ENCODE data around the gene CRYL1.
"Not testable (repeated sequence)": the region's sequence is repeated elsewhere in the genome, so short reads cannot be mapped to it uniquely, and the experiment has no call there.

The CRYL1 gene

DNA sequence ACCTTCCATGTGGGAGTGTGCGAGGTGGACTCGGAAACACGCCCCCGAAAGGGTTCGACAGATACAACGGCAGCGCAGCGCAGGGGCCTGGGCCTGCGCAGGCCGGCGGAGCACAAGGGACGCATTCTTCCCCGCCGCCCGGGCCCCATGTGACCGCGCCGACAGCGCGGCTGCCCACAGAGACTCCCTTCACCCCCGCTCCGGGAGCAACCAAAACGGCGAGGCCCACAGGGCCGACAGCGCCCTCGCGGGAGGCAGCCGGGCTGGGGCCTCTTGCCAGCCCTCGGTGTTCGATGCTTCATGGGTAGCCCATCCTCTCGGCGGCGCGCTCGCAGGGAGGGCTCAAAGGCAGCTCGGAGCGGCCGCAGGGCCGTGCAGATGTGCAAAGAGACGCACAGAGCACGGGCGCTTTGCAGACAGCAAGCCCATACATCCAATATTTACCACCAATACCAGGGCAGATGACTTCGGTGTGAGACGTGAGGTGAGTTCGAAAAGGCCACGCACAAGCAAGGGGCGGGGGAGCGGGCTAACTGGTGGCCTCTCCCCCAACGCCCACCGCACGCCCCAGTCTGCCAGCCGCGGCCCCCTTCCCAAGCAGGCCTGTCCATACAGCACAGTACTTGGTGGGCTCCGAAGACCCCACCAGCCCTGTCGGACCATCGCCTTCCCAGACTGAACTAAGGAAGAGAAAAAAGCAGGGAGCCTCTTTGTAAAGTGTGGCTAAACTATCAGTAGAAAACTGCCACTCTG, 89.9 kb downstream of the CRYL1 start:
- no peak for FAIRE-seq
- DNase-seq (ENCODE audit: insufficient read length, low spot score) = no peak
- TF ChIP-seq POLR2AphosphoS5 (IDR thresholded peaks at IDR 0.05; ENCODE audit: low read depth, low read length) (no peak), POLR2A (IDR thresholded peaks at IDR 0.05; ENCODE audit: low read depth, low read length) (no peak), PAX5 (IDR thresholded peaks at IDR 0.05; ENCODE audit: insufficient read depth, low read length, severe bottlenecking) (no peak), TAF1 (IDR thresholded peaks at IDR 0.05; ENCODE audit: low read depth, low read length) (no peak), SPI1 (IDR thresholded peaks at IDR 0.05; ENCODE audit: low read depth, low read length) (no peak), POU2F2 (IDR thresholded peaks at IDR 0.05; ENCODE audit: low read depth, low read length) (no peak)

DNA sequence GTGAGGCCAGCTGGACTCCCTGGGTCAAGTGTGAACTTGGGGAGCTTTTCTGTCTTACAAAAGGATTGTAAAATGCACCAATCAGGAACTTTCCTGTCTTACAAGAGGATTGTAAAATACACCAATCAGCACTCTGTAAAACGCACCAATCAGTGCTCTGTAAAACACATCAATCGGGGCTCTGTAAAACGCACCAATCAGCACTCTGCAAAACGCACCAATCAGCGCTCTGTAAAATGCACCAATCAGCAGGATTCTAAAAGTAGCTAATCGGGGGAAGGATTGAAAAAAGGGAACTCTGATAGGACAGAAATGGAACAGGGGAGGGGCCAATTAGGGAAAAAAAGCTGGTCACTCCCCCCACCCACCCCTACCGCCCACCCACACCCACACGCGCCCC, 91.4 kb downstream of the CRYL1 start:
- FAIRE-seq; DNase-seq (ENCODE audit: insufficient read length, low spot score): not testable (repeated sequence)

DNA sequence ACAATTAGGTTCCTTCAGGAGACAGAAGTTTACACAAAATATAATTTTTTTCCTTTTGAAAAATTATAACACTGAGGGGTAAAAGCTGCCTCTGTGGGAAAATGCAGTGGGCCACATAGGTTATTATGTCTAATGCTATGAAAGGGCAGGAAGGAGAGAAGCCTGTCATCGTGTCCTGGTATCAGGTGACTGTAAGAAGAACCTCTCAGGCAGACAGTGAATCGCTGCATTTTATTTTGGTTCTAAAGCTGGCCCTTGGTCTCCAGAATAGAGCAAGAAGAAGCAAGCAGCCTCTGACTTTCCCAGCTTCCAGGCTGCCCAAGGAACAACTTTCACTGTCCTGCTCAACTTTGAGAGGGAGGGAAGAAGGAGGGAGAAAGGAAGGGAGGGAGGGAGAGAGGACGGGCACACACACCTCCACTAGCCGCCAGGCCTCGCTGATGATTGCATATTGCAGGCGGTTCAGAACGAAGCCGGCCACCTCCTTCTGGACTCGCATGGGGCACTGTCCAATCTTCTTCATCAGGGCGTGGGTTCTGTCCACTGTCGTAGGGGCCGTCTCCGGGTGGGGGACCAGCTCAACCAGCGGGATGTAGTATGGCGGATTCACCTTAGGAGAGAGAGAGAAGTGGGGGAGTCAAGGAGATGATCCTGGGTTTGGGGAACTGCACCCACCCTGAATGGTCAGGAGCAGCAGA, 93.8 kb downstream of the CRYL1 start:
- TF ChIP-seq TAF1 (IDR thresholded peaks at IDR 0.05; ENCODE audit: low read depth, low read length) (no peak), POLR2A (IDR thresholded peaks at IDR 0.05; ENCODE audit: low read depth, low read length) (no peak), POLR2AphosphoS5 (IDR thresholded peaks at IDR 0.05; ENCODE audit: low read depth, low read length) (no peak), PAX5 (IDR thresholded peaks at IDR 0.05; ENCODE audit: insufficient read depth, low read length, severe bottlenecking) (no peak), POU2F2 (IDR thresholded peaks at IDR 0.05; ENCODE audit: low read depth, low read length) (no peak), SPI1 (IDR thresholded peaks at IDR 0.05; ENCODE audit: low read depth, low read length) (no peak)
- DNase-seq (ENCODE audit: insufficient read length, low spot score) = no peak
- no peak for FAIRE-seq

DNA sequence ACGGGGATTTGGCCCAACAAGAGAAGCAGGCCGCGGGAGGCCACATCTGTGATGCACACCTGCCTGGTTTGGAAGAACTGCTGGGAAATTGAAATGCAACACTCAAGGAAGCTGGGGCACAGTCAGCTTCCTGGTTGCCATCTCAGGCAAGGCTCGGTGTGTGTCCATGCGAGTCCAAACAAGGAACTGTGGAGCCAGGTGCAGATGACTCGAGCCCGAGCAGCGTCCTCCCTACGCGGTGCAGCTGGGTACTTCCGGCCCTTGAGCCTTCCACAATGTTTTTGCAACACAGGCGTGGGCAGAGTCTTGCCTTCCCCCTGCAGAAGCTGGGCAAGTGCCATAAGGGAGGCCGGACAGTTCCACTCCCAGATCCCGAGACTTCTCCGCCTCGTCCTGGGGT, 94.6 kb downstream of the CRYL1 start:
- no peak for FAIRE-seq
- DNase-seq (ENCODE audit: insufficient read length, low spot score) = no peak
- TF ChIP-seq PAX5 (IDR thresholded peaks at IDR 0.05; ENCODE audit: insufficient read depth, low read length, severe bottlenecking) = no peak
- TF ChIP-seq POLR2AphosphoS5 (IDR thresholded peaks at IDR 0.05; ENCODE audit: low read depth, low read length) = no peak
- no peak for TF ChIP-seq SPI1 (IDR thresholded peaks at IDR 0.05; ENCODE audit: low read depth, low read length)
- no peak for TF ChIP-seq POLR2A (IDR thresholded peaks at IDR 0.05; ENCODE audit: low read depth, low read length)
- no peak for TF ChIP-seq TAF1 (IDR thresholded peaks at IDR 0.05; ENCODE audit: low read depth, low read length)
- TF ChIP-seq POU2F2 (IDR thresholded peaks at IDR 0.05; ENCODE audit: low read depth, low read length) = no peak

DNA sequence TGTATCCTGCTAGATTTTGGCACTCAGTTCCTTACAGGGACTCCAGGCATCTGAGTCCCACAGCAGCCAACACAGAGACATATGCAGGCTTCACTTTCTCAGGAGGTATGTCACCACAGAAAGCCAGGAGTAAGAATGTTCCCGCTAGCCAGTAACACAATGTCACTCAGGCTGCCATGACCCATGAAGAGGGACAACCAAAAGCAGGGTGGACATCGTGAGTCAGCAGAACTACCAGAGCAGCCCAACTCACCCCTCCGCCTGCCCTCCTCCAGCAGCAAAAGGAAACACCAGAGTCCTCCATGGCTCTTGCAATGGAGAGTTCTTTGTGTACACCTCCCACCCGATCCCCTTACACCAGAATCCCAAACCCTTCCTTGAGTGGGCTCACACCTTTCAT, 95.4 kb downstream of the CRYL1 start:
- no peak for TF ChIP-seq POU2F2 (IDR thresholded peaks at IDR 0.05; ENCODE audit: low read depth, low read length)
- TF ChIP-seq SPI1 (IDR thresholded peaks at IDR 0.05; ENCODE audit: low read depth, low read length) = no peak
- no peak for TF ChIP-seq PAX5 (IDR thresholded peaks at IDR 0.05; ENCODE audit: insufficient read depth, low read length, severe bottlenecking)
- TF ChIP-seq TAF1 (IDR thresholded peaks at IDR 0.05; ENCODE audit: low read depth, low read length) = no peak
- no peak for TF ChIP-seq POLR2AphosphoS5 (IDR thresholded peaks at IDR 0.05; ENCODE audit: low read depth, low read length)
- no peak for TF ChIP-seq POLR2A (IDR thresholded peaks at IDR 0.05; ENCODE audit: low read depth, low read length)
- FAIRE-seq = no peak

DNA sequence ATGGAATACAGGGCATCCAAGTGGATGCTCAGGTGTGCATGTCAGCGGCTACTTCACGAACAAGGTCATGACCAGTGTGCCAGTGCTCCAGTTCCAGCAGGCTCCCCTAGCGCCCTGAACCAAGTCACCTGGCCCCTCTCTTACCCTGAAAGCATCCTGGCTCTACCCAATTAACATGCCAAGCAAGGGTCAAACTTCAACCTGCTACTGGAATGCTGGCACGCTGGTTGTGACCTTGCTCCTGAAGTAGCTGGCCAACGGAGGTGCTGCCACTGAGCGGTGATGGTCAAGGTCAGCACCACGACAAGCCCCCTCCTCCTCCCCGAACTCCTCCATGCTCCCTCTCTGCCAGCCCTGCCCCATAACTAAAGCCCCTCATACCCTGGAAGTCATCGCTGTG, 96.0 kb downstream of the CRYL1 start:
- FAIRE-seq (no peak), DNase-seq (ENCODE audit: insufficient read length, low spot score) (no peak)
- no peak for TF ChIP-seq PAX5 (IDR thresholded peaks at IDR 0.05; ENCODE audit: insufficient read depth, low read length, severe bottlenecking)
- TF ChIP-seq POLR2A (IDR thresholded peaks at IDR 0.05; ENCODE audit: low read depth, low read length) = no peak
- no peak for TF ChIP-seq SPI1 (IDR thresholded peaks at IDR 0.05; ENCODE audit: low read depth, low read length)
- TF ChIP-seq POLR2AphosphoS5 (IDR thresholded peaks at IDR 0.05; ENCODE audit: low read depth, low read length) = no peak
- no peak for TF ChIP-seq POU2F2 (IDR thresholded peaks at IDR 0.05; ENCODE audit: low read depth, low read length)
- TF ChIP-seq TAF1 (IDR thresholded peaks at IDR 0.05; ENCODE audit: low read depth, low read length) = no peak

More for the DNA sequence above, 95.4 kb downstream of the CRYL1 start:
- DNase-seq (ENCODE audit: insufficient read length, low spot score) = no peak

DNA sequence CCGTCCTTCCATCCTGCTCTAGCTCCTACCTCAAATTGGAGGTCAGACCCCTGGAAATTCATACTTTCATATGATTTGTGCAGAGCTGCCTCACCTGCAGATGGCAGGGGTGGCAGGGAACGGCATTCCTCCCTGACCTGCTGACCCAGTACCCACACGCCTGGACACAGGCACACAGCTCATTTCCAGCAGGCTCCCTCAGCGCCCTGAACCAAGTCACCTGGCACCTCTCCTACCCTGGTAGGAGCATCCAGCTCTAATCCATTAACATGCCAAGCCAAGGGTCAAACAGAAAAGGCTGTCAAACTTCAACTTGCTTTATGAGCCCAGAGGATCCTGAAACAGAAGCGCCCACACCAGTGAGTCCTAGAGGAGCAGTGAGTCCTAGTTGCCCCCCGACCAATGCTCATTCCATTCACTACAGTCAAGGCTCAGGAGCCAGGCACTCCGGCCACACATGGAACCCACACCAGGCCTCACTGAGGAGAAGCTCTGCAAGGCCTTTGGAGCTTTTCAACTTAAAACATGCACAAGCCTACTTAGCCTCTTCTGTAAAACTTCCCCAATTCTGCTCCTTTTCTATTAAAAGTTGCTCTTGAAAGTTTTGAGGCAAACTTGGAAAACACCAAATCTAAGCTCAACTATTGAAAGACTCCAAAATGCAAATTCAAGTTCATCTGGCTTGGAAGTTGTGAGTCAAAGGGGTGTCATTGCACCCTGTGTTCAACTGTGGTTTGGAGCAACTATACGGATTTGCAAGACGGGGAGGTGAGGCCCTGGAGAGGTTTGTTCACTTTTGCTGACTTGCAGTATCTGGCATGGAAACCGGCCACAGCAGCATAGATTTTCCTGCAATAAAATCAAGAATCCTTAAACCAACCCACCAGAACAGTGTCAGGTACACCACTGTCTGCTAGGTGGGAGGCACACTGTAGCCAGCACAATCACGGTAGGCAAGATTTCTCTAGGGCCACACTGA, 96.7 kb downstream of the CRYL1 start:
- FAIRE-seq (no peak), DNase-seq (ENCODE audit: insufficient read length, low spot score) (no peak)
- TF ChIP-seq POLR2A (IDR thresholded peaks at IDR 0.05; ENCODE audit: low read depth, low read length) = no peak
- TF ChIP-seq POU2F2 (IDR thresholded peaks at IDR 0.05; ENCODE audit: low read depth, low read length) = peak; percentile 14; the same call in 1 of the 2 replicates
- TF ChIP-seq POLR2AphosphoS5 (IDR thresholded peaks at IDR 0.05; ENCODE audit: low read depth, low read length) = no peak

DNA sequence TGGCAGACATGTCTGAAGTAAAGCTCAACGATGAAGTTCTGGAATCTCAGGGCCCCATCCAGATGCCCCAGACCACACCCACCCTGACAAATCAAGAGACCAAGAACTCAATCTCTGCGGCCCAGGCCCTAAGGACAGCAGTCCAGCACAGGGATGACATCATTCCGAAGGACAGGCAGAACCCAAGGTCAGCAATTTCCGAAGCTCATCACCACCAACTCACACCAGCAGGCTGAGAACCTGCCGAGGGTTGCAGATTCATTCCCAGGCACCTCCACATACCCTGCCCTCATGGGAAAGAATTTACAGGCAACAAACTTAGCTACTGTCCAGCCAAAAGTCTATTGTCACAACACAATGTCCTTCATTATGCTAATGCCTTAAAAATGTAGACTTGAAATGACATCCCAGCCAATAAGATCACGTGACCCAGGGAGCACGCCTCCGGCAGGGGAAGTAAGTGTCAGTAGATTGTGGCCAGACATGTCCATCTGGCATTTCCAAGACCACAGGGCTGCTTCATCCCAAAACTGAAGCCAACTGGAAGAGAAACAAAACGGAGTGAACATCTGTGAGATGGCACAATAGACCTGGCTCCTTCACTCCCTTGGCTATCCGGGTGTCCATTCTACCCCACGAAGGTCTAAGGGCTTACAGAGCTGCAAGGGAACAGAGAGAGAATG, 98.8 kb downstream of the CRYL1 start:
- DNase-seq (ENCODE audit: insufficient read length, low spot score) (no peak), FAIRE-seq (no peak)
- TF ChIP-seq TAF1 (IDR thresholded peaks at IDR 0.05; ENCODE audit: low read depth, low read length) (no peak), POLR2AphosphoS5 (IDR thresholded peaks at IDR 0.05; ENCODE audit: low read depth, low read length) (no peak), POU2F2 (IDR thresholded peaks at IDR 0.05; ENCODE audit: low read depth, low read length) (no peak), POLR2A (IDR thresholded peaks at IDR 0.05; ENCODE audit: low read depth, low read length) (no peak), SPI1 (IDR thresholded peaks at IDR 0.05; ENCODE audit: low read depth, low read length) (no peak), PAX5 (IDR thresholded peaks at IDR 0.05; ENCODE audit: insufficient read depth, low read length, severe bottlenecking) (no peak)

DNA sequence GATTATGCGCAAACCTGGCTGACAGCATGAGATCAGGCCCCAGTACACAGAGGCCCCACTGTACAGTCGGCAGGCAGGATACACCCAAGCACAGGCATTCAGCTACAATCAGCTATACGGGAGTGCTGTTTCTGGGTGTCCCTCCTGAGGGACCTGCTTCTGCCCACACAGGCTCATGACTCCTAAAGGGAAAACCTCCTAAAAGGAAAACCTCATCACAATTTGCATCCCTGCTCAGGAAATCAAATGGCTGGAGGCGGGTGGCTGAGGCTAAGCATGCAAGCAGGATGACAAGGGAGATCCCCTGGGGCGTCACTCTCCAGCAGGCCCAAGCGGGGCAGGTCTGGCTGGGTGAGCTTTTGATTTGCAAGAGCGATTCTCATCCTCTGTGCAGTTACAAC, 99.8 kb downstream of the CRYL1 start:
- FAIRE-seq (peak; percentile 89), DNase-seq (ENCODE audit: insufficient read length, low spot score) (no peak)
- TF ChIP-seq TAF1 (IDR thresholded peaks at IDR 0.05; ENCODE audit: low read depth, low read length) = no peak
- TF ChIP-seq POLR2A (IDR thresholded peaks at IDR 0.05; ENCODE audit: low read depth, low read length) = no peak
- no peak for TF ChIP-seq POLR2AphosphoS5 (IDR thresholded peaks at IDR 0.05; ENCODE audit: low read depth, low read length)
- TF ChIP-seq PAX5 (IDR thresholded peaks at IDR 0.05; ENCODE audit: insufficient read depth, low read length, severe bottlenecking) = no peak
- TF ChIP-seq SPI1 (IDR thresholded peaks at IDR 0.05; ENCODE audit: low read depth, low read length) = no peak
- peak; percentile 61; the same call in 1 of the 2 replicates for TF ChIP-seq POU2F2 (IDR thresholded peaks at IDR 0.05; ENCODE audit: low read depth, low read length)
